ENCODE results near the gene TBX4. TPM values are rescaled to one million over a fixed set of nuclear protein-coding genes. Genes with fewer than 3 reads are reported as not detected.

The TBX4 gene
- total RNA-seq, 1 experiment from 2014 or later, result not detected

DNA sequence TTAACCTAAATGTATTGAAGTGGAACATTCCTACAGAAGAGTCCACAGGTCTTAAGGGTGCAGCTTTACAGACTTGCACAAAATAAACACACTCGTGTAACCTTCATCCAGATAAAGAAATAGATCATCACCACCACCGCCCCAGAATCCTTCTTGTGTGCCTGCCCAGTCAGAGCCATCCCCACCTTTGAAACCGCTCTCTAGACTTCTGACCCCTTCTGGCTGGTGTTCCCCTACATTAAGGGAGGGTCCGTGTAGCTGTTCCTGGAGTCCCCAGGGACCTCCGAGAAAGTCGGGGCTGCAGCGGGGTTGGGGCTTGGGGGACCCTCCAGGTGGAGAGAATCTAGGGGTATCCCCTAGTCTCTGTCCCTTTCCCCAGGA lies 9.4 kb downstream of the TBX4 start:
- H3K36me3 ChIP-seq (ENCODE audit: low read depth, low read length), result no peaks in the 10 kb centered on the region
- no peaks in the 10 kb centered on the region for H3F3A ChIP-seq (ENCODE audit: low read length, unreplicated experiment)
- no peak for ATAC-seq
- H4K20me1 ChIP-seq (ENCODE audit: low read length), result no peaks in the 10 kb centered on the region
- H3K4me2 ChIP-seq (ENCODE audit: low read length), result peak overlapping the region; percentile 79
- CTCF ChIA-PET, result interaction anchor here (0.7 kb wide), 1 partner anchor 14 kb away, joined by 9 read pairs; no protein-coding TSS in a partner anchor
- POLR2A ChIA-PET (ENCODE audit: unreplicated experiment), result interaction anchor here (0.6 kb wide), 1 partner anchor 305 kb away, joined by 10 read pairs; no protein-coding TSS in a partner anchor
- no peak overlapping the region for H3K27ac ChIP-seq (ENCODE audit: low read length)
- H3K4me1 ChIP-seq (ENCODE audit: insufficient read depth, low read length), result no peaks in the 10 kb centered on the region
- H3K27me3 ChIP-seq (ENCODE audit: low read length), result no peaks in the 10 kb centered on the region
- H3K4me3 ChIP-seq (ENCODE audit: low read length), result peak overlapping the region; percentile 64; the same call in 1 of the 2 replicates
- H3K79me2 ChIP-seq (ENCODE audit: low read length), result no peaks in the 10 kb centered on the region
- DNase-seq, result no peak
- H3K9ac ChIP-seq (ENCODE audit: low read length), result no peak overlapping the region
- no peaks in the 10 kb centered on the region for H3K9me3 ChIP-seq (ENCODE audit: low read length)
- H3K9me2 ChIP-seq (replicated peaks; ENCODE audit: low read length), result no peaks in the 10 kb centered on the region
- peak overlapping the region; percentile 97 for H2AFZ ChIP-seq (ENCODE audit: low read length)
- BruUV-seq (replicated peaks), result no TSS peak
- intact Hi-C loops (cut with micrococcal nuclease), result no loop called here
- TF ChIP-seq EZH2 (IDR thresholded peaks at IDR 0.05; ENCODE audit: low read length, unreplicated experiment), result no peak
- TF ChIP-seq EZH2phosphoT487 (IDR thresholded peaks at IDR 0.05; ENCODE audit: borderline replicate concordance, low read length), result no peak
- TF ChIP-seq, protein P1, sequence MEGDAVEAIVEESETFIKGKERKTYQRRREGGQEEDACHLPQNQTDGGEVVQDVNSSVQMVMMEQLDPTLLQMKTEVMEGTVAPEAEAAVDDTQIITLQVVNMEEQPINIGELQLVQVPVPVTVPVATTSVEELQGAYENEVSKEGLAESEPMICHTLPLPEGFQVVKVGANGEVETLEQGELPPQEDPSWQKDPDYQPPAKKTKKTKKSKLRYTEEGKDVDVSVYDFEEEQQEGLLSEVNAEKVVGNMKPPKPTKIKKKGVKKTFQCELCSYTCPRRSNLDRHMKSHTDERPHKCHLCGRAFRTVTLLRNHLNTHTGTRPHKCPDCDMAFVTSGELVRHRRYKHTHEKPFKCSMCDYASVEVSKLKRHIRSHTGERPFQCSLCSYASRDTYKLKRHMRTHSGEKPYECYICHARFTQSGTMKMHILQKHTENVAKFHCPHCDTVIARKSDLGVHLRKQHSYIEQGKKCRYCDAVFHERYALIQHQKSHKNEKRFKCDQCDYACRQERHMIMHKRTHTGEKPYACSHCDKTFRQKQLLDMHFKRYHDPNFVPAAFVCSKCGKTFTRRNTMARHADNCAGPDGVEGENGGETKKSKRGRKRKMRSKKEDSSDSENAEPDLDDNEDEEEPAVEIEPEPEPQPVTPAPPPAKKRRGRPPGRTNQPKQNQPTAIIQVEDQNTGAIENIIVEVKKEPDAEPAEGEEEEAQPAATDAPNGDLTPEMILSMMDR (conservative IDR thresholded peaks at IDR 0.05; ENCODE audit: low read depth, low read length), result no peak

DNA sequence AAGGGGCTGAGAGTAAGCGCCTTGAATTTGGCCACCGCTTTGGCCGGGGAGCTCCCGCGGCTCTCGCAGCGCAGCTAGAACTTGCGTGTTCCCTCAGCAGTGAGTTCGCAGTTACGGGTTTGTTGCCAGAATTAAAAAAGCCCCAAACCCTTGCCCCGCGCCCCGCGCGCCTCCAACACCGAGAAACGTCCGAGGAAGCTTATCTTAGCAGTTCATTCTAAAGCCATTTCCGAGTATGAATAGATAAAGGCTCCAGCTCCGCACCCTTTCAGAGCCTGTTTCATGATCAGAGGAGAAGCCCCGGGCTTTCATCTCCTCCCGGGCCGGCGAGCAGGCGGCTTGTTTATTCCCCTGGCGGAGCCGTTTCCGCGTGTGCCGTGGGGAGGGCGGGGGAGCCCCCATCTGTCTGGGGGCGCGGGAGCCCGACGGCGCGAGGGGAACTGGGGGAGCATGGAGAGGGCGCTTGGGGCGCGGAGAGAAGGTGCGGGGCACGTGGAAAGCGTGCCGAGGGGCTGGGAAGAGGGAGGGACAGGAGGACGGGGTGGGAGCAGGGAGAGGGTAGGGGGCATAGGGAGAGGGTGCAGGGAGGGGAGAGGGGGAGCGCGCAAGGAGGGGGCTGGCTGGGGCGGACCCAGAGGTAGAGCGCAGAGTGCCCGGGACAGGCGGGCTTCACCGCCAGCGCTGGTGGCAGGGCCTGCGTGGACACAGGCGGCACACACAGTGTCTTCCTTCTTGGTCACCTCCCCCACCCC lies 9.9 kb downstream of the TBX4 start:
- ChIA-PET POLR2A (ENCODE audit: unreplicated experiment) (interaction anchor here (0.6 kb wide), 1 partner anchor 304 kb away, joined by 10 read pairs; no protein-coding TSS in a partner anchor), CTCF (interaction anchor here (0.7 kb wide), 1 partner anchor 15 kb away, joined by 9 read pairs; no protein-coding TSS in a partner anchor)
- TF ChIP-seq EZH2 (IDR thresholded peaks at IDR 0.05; ENCODE audit: low read length, unreplicated experiment), result no peak
- no peak for TF ChIP-seq EZH2phosphoT487 (IDR thresholded peaks at IDR 0.05; ENCODE audit: borderline replicate concordance, low read length)
- TF ChIP-seq, protein P1 (conservative IDR thresholded peaks at IDR 0.05; ENCODE audit: low read depth, low read length), result no peak
- no peak overlapping the region for H3K27ac ChIP-seq (ENCODE audit: low read length)
- H3K4me3 ChIP-seq (ENCODE audit: low read length), result peak overlapping the region; percentile 64
- H3K9ac ChIP-seq (ENCODE audit: low read length), result no peak overlapping the region
- H3K9me3 ChIP-seq (ENCODE audit: low read length), result no peaks in the 10 kb centered on the region
- H2AFZ ChIP-seq (ENCODE audit: low read length), result peak overlapping the region; percentile 97
- no peaks in the 10 kb centered on the region for H3K27me3 ChIP-seq (ENCODE audit: low read length)
- no peaks in the 10 kb centered on the region for H3F3A ChIP-seq (ENCODE audit: low read length, unreplicated experiment)
- intact Hi-C loops (cut with micrococcal nuclease), result no loop called here
- BruUV-seq (replicated peaks), result no TSS peak
- peak overlapping the region; percentile 79 for H3K4me2 ChIP-seq (ENCODE audit: low read length)
- H3K9me2 ChIP-seq (replicated peaks; ENCODE audit: low read length), result no peaks in the 10 kb centered on the region
- DNase-seq (peak; percentile 20), ATAC-seq (peak; percentile 54)
- H3K79me2 ChIP-seq (ENCODE audit: low read length), result no peaks in the 10 kb centered on the region
- H3K36me3 ChIP-seq (ENCODE audit: low read depth, low read length), result no peaks in the 10 kb centered on the region
- H4K20me1 ChIP-seq (ENCODE audit: low read length), result no peaks in the 10 kb centered on the region
- no peaks in the 10 kb centered on the region for H3K4me1 ChIP-seq (ENCODE audit: insufficient read depth, low read length)

Data from PC-3 (cell line).